ENCODE data around the gene RNF26. TPM values are rescaled to one million over a fixed set of nuclear protein-coding genes. Genes with fewer than 3 reads are reported as not detected.

RNF26 gene
- total RNA-seq, 1 experiment from 2014 or later = 9.3 TPM

DNA sequence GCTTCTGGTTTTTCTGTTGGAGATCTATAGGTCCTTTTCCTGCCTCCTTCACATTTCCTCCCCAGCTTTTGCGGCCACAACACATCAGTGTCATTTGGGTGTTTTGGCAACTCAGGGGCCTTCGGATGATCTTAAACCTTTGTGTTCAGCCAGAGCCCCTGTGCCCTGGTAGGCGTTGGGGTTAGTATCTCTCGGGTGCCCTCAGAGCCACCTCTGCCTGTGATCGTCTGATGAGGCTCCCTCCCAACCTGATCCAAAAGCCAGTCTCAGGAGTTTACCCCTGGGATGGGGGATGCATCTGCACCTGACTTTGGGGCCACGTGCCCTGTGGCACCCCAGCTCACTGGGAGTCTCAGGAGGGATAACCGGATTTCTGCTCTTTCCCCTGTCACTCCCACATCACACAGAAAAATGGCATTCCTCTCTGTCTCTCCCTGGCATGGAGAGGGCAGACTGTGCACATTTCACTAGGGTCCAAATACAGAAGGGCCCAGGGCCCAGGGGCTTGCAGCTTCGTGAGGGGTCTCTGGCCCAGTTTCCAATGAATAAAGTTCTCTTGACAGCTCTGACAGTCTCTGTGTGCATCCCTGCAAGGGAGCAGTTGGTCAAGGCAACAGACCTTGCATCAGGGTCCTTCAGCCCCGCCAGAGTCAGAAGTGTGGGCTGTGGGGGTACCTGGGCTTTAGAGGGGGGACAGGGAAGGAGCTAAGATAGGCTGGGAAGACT lies 2.6 kb downstream of the RNF26 start:
- DNase-seq (ENCODE audit: low read depth) = no peak

DNA sequence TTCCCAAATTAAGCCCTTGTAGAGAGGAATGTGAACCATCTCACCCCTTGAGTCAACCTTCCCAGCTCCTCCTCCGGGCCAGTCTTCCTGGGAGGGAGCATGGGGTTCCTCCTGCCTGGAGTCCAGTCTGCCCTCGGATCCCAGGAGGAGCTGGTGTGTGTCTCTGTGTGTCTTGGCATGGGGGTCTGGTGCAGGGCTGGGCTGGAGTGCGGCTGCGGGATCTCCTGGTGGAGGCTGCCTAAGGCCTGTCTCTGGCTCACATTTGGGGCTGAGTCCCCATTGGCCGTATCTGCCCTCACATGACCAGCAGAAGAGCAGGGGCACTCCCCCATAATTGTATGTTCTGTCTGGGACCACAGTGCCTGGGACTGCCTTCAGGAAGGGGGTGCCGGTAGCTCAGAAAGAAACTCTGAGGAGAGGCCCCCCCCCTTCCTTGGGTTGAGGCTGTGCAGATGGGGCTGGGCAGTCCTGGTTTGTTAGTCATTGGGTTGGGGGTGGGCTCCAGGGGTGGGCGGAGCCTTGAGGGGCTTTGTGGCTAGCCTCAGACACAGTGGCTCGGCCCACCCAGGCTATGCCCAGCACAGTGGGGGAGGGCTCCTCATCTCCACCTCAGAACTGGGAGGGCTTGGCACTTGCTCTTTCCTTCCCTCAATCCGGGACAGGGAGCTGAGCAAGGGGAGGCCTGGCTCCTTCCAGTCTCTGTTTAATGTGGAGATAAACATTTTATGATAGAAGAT lies 3.4 kb downstream of the RNF26 start:
- DNase-seq (ENCODE audit: low read depth) = peak; percentile 62

GRCh38 chr11:119338318-119338890 lies 4.1 kb downstream of the RNF26 start:
- DNase-seq (ENCODE audit: low read depth) = peak; percentile 77

DNA sequence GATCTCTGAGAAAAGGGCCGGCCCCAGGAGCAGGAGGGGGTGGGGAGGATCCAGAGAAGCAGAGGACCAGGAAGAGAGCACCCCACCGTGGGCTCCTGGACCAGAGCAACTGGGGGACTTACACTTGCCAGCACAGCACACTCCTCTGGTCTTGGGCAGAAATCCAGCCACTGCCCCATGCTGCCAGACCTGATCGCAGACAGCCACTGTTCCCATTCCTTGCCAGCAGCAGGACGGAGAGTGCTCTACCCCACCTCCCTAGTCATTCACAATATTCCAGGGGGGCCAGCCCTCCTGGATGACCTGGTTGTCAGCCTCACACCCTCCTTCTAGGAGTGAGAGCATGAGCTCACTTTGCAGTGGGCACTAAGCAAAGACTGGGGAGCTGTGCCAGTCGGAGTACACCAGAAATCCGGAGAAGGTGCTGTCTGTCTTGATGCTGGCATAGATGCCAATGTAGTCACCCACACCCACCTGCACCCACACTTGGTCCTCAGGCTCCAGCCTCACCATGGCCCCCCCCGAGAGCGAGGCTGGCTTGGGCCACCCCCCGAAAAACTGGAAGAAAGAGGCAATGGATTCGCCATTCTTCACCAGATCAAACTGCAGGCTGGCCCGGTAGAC lies 4.8 kb downstream of the RNF26 start:
- no peak for DNase-seq (ENCODE audit: low read depth)

DNA sequence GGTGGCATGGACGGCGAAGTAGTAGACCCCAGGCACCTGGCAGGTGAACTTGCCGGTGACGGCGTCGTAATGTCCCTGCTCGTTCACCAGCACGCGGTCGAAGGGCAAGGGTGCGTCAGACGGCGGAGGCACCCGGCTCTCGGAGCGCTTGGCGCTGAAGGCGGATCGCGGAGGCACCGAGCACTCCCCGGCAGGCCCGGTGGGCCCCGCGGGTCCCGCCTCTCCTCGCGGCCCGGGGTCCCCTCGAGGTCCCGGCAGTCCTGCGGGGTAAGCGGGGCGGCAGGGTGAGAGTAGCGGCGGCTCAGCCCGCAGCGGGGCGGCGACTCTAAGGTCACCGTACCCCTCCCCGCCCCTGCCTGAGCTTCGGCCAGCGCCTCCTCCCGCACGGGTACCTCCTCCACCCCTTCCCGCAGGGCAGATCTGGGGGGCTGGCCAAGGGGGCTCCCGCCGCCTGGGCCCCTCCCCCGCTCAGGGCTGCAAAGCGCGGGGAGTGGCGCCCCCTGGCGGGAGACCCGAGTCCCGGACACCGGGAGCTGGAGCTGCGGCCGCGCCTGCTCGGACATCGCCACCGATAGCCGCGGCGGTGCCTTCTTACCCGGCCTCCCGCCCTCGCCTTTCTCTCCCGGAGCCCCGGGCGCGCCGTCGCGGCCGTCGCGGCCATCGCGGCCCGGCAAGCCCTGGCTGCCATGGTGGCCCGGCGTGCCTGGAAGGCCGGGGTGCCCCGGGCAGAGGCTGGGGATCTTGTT lies 5.4 kb downstream of the RNF26 start:
- peak; percentile 52 for DNase-seq (ENCODE audit: low read depth)

- DNase-seq (ENCODE audit: low read depth) = peak; percentile 64
Observed at GRCh38 chr11:119340335-119341221, 6.3 kb downstream of the RNF26 start, which contains the start of gene C1QTNF5. TSS of gene C1QTNF5 (minus strand) at chr11:119340883. CDS start at chr11:119340397, 486 bp downstream.

DNA sequence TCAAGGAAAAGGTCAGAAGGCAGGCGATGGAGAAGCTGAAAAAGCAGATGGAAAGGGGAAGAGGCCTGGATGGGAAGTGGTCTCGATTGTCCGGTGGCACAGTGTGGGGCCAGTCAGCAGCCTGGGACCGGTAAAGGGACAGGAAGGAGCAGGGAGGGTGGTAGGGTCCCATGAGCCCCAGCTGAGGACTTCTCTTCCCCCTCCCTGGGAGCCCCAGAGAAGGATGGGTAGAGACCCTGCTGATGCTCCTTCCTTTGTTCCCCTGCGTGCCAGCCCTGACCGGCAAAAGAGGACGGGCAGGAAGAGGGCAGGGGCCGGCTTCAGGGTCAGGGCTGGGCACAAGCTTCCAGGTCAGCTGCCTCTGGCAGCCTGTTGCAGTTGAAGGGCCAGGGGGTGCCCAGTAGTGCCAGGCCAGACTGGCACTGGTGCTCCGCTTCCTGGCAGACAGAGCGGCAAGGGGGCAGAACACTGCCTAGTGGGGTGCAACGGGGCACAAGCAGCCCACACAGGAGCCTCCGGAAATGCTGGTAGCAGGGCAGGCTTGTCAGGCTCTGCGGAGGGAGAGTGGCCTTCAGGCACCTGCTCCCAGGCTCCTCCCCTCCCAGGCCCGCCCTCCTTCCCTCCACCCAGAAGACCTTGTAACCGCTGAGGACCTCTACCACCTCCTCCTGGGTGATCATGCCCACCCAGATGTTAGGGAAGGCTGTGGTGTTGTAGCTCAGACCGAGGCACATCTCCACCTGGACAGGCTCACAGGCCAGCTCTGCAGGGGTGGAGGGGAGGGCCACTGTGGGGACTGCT lies 7.1 kb downstream of the RNF26 start:
- DNase-seq (ENCODE audit: low read depth) = no peak

- DNase-seq (ENCODE audit: low read depth) = no peak
Observed at GRCh38 chr11:119342023-119342300, 7.6 kb downstream of the RNF26 start.

DNA sequence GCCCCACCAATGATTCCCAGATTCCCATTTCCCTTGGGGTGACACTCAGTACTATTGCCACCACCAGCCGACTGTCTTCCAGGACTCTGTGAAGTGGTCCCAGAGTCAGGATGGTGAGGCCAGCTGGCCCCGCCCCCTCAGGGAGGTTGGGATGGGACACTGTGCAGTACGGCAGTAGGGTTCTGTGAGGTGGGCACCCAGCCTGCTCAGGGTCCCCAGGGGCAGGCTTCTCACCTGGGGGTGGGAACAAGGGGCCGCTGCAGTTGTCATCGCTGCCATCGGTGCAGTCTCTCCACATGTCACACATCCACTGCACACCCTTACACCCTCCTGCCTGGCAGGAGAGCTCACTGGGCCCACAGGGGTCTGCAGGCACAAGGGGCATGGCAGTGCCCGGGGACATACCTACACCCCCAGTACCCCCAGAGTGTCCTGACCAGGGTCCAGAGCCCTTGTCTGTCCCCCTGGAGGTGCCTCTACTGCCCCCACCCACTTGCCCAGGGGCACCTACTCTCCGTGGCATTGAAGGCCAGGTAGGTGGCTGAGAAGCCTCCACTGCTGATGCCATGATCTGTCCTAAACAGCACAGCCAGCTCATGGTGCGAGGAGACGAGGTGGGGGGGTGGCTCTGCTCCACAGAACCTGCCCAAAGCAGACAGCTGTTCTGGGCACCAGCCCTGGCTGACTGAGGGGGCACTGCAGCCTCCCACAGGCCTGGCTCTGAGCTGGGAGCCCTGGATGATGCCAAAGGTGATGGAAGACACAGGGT lies 8.2 kb downstream of the RNF26 start:
- no peak for DNase-seq (ENCODE audit: low read depth)

DNA sequence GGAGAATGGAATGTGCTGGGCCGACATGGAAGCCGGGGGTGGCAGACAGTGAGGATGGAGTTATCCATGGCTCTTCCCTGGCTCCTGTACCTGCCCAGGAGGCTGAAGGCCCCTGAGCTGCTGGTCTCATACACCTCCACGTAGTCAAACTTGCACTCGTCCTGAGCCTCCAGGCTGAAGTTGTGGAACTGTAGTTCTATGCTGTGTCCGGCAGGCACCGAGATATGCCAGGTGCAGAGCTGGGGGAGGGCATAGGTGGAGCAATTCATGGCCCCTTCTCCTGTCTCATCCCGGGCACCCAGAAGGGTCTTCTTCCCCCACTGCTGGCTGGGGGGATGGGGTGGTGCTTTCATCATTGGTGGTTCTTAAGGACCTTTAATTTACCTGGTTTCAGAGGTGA lies 9.4 kb downstream of the RNF26 start:
- no peak for DNase-seq (ENCODE audit: low read depth)

DNA sequence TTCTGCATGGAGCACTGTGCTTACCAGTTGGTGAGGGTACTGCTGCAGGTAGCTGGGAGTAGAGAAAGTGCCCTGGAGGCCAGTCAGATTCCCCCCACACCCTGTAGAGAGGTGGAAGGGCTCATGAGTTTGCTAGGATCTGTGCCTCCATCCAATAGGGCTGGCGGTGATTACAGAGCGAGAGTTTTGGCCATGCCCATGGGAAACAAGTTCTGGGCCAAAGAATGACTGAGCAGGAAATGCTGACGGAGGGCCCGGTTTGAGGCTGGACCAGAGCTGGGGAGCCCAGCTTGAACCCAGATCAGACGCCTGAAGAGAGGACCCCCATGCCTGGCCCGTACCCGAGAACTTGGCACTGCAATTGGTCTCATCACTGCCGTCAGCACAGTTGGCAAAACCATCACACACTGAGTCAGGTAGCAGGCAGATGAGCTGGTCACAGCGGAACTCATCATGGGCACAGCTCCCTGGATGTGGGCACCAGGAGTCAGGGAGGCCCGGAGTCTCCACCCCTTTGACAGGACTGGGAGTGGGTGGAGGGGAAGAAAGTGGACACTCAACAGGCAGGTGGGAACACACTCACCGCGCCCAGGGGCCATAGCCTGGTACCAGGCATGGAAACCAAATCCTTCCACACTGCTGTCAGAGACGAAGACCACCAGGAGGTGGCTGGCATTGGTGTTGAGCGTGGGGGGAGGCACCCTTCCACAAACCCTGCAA lies 10.1 kb downstream of the RNF26 start:
- no peak for DNase-seq (ENCODE audit: low read depth)

- DNase-seq (ENCODE audit: low read depth) = no peak
Observed at GRCh38 chr11:119345685-119346084, 11.4 kb downstream of the RNF26 start.

GRCh38 chr11:119346605-119347004 lies 12.3 kb downstream of the RNF26 start, which contains the start of gene MFRP:
TSS of gene MFRP (minus strand) at chr11:119346705. CDS start at chr11:119346513, 192 bp downstream.
- no peak for DNase-seq (ENCODE audit: low read depth)

DNA sequence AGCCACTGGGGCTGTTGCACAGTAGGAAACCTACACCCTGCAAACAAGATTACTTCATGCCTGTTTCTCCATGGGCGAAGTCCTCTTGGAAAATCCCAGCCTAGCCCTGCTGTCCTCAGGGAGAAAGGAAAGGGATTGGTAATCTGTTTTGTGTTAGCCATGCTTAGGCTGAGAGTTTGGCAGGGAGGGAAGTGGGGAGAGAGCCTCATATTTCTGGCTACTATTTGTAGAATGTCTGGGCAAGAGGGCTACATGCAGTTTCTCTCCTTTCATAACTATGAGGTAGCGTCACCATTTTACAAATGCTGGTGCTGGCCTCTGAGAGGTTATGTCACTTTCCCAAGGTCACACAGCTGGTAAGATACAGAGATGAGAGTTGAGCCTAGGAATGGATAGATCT lies 12.9 kb downstream of the RNF26 start:
- no peak for DNase-seq (ENCODE audit: low read depth)

GRCh38 chr11:119347940-119348605 lies 13.7 kb downstream of the RNF26 start:
- DNase-seq (ENCODE audit: low read depth) = no peak

DNA sequence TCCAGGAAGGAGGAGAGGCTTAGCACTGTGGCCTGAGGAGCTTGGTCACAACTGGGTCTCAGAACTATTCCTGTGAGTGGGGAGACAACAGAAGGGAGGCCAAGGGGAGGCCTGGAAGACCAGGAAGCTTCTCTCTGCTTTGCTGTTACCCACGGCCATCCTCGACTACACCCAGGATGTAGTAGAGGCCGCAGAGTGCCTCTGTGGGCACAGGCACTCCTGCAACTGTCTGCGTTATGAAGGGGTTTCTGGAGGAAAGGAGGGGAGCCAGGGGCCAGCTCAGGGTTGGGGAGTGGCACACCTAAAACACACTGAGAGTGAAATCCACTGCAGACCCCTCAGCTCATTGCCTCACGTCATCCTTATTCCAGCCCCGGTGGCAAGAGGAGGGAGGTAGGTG lies 16.0 kb downstream of the RNF26 start:
- no peak for DNase-seq (ENCODE audit: low read depth)

GRCh38 chr11:119351232-119351631 lies 16.9 kb downstream of the RNF26 start:
- no peak for DNase-seq (ENCODE audit: low read depth)

DNA sequence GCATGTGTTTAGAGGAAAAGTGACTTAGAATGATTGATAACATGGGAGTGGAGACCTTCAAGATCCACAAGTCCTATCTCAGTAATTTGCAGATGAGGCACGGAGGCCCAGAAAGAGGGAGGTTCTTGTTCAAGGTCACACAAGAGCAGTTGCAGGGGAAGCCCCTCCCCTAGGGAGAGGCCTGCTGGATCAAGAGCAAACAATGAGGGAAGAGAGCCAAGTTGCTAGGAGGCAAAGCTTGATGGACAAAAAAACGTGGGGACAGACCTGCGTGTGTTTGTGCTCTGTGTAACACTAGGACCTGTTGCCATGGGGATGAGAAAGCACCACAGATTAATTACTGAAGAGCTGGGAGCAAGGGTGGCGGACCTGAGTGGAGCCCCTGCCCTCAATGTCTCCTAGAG lies 18.5 kb downstream of the RNF26 start:
- no peak for DNase-seq (ENCODE audit: low read depth)

Measured in LHCN-M2 (cell line).